ENCODE results near the gene KIAA0319L. TPM values are rescaled to one million over a fixed set of nuclear protein-coding genes. Genes with fewer than 3 reads are reported as not detected.

KIAA0319L gene
- total and polyA plus RNA-seq, 3 donors from 2014 or later: 55.6 to 90.1 (median 90.1) TPM

DNA sequence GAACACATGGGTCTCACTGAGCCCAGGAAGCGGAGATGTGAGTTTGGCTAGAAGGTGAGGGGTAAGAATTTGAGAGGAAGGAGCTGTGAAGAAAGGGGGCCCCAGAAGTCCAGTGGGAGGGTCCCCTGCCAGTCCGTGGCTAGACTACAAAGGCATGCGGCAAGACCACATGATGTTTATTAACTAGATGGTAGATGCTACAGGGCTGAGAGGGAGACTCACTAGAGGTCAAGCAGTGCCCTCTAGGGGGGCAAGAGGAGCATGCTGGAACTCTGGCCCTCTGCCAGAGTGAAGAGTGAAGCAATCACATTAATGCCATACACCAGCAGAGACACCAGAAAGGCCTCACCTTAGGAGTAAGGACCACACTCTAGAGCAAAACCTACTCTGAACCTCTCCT is 12.2 kb downstream of the KIAA0319L start:
- Histone ChIP-seq H3K27ac (no peak overlapping the region), H3K27me3 (no peaks in the 10 kb centered on the region), H3K4me1 (peaks cover 4% of the 10 kb centered on the region), H3K4me3 (no peak overlapping the region), H3K9me3 (no peaks in the 10 kb centered on the region), H3K36me3 (ENCODE audit: low read depth, missing control alignments) (no peaks in the 10 kb centered on the region)
- intact Hi-C loops (cut with DNase I; ENCODE audit: low total_unique reads): no loop called here
- TF ChIP-seq POLR2A (IDR thresholded peaks at IDR 0.05): no peak
- TF ChIP-seq, protein P1, sequence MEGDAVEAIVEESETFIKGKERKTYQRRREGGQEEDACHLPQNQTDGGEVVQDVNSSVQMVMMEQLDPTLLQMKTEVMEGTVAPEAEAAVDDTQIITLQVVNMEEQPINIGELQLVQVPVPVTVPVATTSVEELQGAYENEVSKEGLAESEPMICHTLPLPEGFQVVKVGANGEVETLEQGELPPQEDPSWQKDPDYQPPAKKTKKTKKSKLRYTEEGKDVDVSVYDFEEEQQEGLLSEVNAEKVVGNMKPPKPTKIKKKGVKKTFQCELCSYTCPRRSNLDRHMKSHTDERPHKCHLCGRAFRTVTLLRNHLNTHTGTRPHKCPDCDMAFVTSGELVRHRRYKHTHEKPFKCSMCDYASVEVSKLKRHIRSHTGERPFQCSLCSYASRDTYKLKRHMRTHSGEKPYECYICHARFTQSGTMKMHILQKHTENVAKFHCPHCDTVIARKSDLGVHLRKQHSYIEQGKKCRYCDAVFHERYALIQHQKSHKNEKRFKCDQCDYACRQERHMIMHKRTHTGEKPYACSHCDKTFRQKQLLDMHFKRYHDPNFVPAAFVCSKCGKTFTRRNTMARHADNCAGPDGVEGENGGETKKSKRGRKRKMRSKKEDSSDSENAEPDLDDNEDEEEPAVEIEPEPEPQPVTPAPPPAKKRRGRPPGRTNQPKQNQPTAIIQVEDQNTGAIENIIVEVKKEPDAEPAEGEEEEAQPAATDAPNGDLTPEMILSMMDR (IDR thresholded peaks at IDR 0.05): no peak
- DNase-seq: peak; percentile 37
- 74 to 89% methylated on average over 3 of the region's 3 CpGs for WGBS, 2 donors

DNA sequence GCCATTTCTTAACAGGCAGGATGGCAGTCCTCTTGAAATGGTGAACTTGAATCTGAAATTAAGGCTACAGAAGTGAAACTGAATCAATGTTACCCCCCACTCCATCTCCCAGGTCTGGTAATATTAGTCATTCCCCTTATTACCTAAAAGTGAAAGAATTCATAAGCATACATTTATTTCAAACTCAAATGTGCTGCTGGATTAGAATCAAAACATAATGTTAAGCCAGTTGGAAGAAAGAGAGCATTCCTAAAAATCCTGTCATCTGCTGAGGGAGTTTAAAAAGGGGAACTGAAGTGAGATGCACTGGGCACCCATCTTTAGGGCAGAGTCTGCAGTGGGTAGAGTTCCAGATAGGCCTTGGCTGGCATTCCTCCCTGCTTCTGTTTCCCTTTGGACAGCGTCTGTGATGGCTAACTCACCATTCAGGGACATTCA is 17.4 kb downstream of the KIAA0319L start:
- TF ChIP-seq, protein P1 (IDR thresholded peaks at IDR 0.05): no peak
- TF ChIP-seq POLR2A (IDR thresholded peaks at IDR 0.05): no peak
- DNase-seq: no peak
- no peak overlapping the region for H3K4me3 ChIP-seq
- H3K9me3 ChIP-seq: no peaks in the 10 kb centered on the region
- H3K4me1 ChIP-seq: peaks cover 9% of the 10 kb centered on the region
- H3K36me3 ChIP-seq (ENCODE audit: low read depth, missing control alignments): no peaks in the 10 kb centered on the region
- intact Hi-C loops (cut with DNase I; ENCODE audit: low total_unique reads): no loop called here
- H3K27ac ChIP-seq: peak overlapping the region in 1 of 2 donors; percentile 55
- 25 to 64% methylated on average over 1 of the region's 1 CpG for WGBS, 2 donors
- H3K27me3 ChIP-seq: no peaks in the 10 kb centered on the region

DNA sequence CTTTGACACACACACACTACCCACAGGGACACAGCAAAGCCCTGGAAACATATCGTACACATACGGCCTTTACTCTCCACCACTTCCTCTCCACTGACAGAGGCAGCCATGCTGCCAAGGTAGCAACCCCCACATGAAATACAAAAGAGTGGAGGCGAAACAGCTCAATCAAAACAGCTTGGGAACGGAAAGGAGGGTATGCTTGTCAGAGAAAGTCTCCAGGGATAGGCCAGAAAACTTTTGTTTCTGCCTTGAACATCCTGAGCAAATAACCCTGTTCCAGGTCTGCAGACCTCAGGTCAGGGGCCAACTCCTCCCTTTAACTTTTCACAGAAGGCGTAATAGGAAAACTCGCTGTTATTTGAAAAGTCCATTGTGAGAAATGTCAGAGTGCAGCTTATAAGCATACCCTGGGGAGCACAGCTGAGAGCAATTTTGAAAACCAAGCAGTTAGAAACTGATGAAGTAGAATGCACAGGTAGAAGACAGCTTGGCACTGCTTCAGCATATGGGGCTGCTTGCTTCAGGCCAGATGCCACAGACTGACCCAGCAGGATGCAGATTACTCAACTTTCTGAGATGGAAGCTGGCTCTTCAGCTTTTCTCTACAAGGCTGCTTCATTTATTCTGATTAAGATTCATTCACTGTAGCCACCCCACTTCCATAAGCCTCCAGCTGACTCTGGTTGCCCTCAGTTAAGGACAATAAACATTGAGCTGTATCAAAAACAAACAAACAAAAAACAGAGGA is 18.0 kb downstream of the KIAA0319L start:
- Histone ChIP-seq H3K4me1 (peaks cover 9% of the 10 kb centered on the region), H3K27ac (peak overlapping the region in 1 of 2 donors; percentile 55), H3K27me3 (no peaks in the 10 kb centered on the region), H3K9me3 (no peaks in the 10 kb centered on the region), H3K4me3 (no peak overlapping the region), H3K36me3 (ENCODE audit: low read depth, missing control alignments) (no peaks in the 10 kb centered on the region)
- intact Hi-C loops (cut with DNase I; ENCODE audit: low total_unique reads): no loop called here
- DNase-seq: no peak
- WGBS, 2 donors: 50 to 52% methylated on average over 6 of the region's 6 CpGs
- no peak for TF ChIP-seq POLR2A (IDR thresholded peaks at IDR 0.05)
- TF ChIP-seq, protein P1 (IDR thresholded peaks at IDR 0.05): no peak

DNA sequence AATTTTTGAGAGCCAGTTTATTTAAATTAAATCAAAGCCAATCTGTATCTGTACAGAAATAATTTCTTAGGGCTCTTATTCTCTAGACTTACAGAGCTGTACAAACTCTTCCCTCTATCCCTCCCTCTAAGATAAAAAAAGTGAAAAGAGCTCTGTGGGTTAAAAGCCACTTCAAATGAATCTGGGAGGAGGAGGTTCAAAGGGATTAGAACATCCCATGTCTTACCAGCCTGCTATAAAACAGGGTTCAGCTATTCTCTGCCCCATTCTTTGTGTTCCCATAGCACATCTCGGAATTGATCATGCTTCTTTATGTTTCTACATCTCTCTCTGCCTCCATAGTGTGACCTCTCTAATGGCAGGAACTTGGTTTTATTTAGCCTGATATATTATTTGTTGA is 19.4 kb downstream of the KIAA0319L start:
- no peak for DNase-seq
- H3K27me3 ChIP-seq: no peaks in the 10 kb centered on the region
- intact Hi-C loops (cut with DNase I; ENCODE audit: low total_unique reads): no loop called here
- no peak overlapping the region for H3K4me3 ChIP-seq
- H3K27ac ChIP-seq: no peak overlapping the region
- H3K4me1 ChIP-seq: peaks cover 9% of the 10 kb centered on the region
- 79 to 86% methylated on average over 1 of the region's 1 CpG for WGBS, 2 donors
- no peaks in the 10 kb centered on the region for H3K36me3 ChIP-seq (ENCODE audit: low read depth, missing control alignments)
- no peaks in the 10 kb centered on the region for H3K9me3 ChIP-seq
- TF ChIP-seq POLR2A (IDR thresholded peaks at IDR 0.05): no peak
- TF ChIP-seq, protein P1 (IDR thresholded peaks at IDR 0.05): no peak

Measured in testis (tissue), 3 donors.